HCT116 (cell line): ENCODE results near the gene BUB3. TPM values are rescaled to one million over a fixed set of nuclear protein-coding genes. Genes with fewer than 3 reads are reported as not detected.

ENCODE experiments used
- ATAC-seq: fragments of 200-7000 bp; cut with Tn5 transposase; 2 replicates; pipeline ENCODE4 v1.9.1; 2020; ENCODE audit warnings: mild to moderate bottlenecking, moderate library complexity
- BruUV-seq: library from RNA; stranded (reverse); fragments of 400-500 nt; replicated peaks from 2 replicates; lab custom pipeline; 2021; lab: Mats Ljungman, UMichigan
- CTCF ChIA-PET: fragments of 300-600 bp; sonication (Branson Sonifier 250); formaldehyde crosslinking; loops from one replicate; lab custom pipeline; 2021; ENCODE audit warnings: antibody characterized with exemption; lab: Charles Lee
- POLR2A ChIA-PET: fragments of 300-600, 350-600 bp; sonication (Branson Sonifier 250); formaldehyde crosslinking; loops from one replicate; lab custom pipeline; 2021; ENCODE audit warnings: antibody characterized with exemption; lab: Charles Lee
- RAD21 ChIA-PET, 2 experiments: fragments of 300-600 bp; sonication (Branson Sonifier 250); formaldehyde crosslinking; loops; one replicate each; lab custom pipeline; 2023; ENCODE audit warnings: low total read pairs in 2 of 2; ENCODE audit not compliant: uncharacterized antibody in 2 of 2, unreplicated experiment in 2 of 2, low non-redundant PET in 1 of 2; lab: Charles Lee
- DNase-seq: peaks from one replicate; pipeline ENCODE4 v3.0.0-alpha.2; 2010; ENCODE audit warnings: low read depth, low spot score
- H2AFZ ChIP-seq: fragments of 200-600 bp; shearing (Covaris generic), sonication (generic); 2 replicates; pipeline ENCODE4 v1.6.1; 2017; ENCODE audit warnings: low read depth, mixed run types, mixed read lengths, antibody characterized with exemption, low read length; ENCODE audit not compliant: poor library complexity, severe bottlenecking
- H3K27ac ChIP-seq: 2 replicates; pipeline ENCODE4 v1.5.1; 2012; ENCODE audit warnings: low read depth, low read length
- H3K27me3 ChIP-seq: fragments of 200-600 bp; sonication (generic); 2 replicates; pipeline ENCODE4 v1.6.1; 2016; ENCODE audit warnings: mixed run types, low read length, mixed read lengths; ENCODE audit not compliant: insufficient read depth
- H3K36me3 ChIP-seq, 2 experiments: fragments of 200-500 bp in 1 of 2; fragments of 200-600 bp in 1 of 2; sonication (Bioruptor generic) in 1 of 2; sonication (generic) in 1 of 2; 2 replicates each; pipeline versions ENCODE4 v1.5.1 to v1.6.1; 2014 to 2016; ENCODE audit warnings: low read length in 2 of 2, inconsistent platforms in 1 of 2, mixed read lengths in 1 of 2, mixed run types in 1 of 2; ENCODE audit not compliant: insufficient read depth in 2 of 2, control insufficient read depth in 1 of 2
- H3K4me1 ChIP-seq, 2 experiments: fragments of 200-600 bp in 1 of 2; sonication (generic) in 1 of 2; 2 replicates each; pipeline versions ENCODE4 v1.5.1 to v1.6.1; 2012 to 2017; ENCODE audit warnings: low read length in 2 of 2, inconsistent platforms in 1 of 2, mild to moderate bottlenecking in 1 of 2, mixed read lengths in 1 of 2, mixed run types in 1 of 2, moderate library complexity in 1 of 2; ENCODE audit not compliant: insufficient read depth in 2 of 2, control insufficient read depth in 1 of 2
- H3K4me2 ChIP-seq: fragments of 200-600 bp; sonication (generic); 2 replicates; pipeline ENCODE4 v1.6.1; 2017; ENCODE audit warnings: mixed run types, low read length, mixed read lengths
- H3K4me3 ChIP-seq, 2 experiments: fragments of 200-600 bp in 1 of 2; sonication (generic) in 1 of 2; replicated peaks in 1 of 2; 2 replicates each; pipeline ENCODE4 v1.5.1; 2011 to 2016; ENCODE audit warnings: low read length in 2 of 2, control low read depth in 1 of 2, low read depth in 1 of 2, mild to moderate bottlenecking in 1 of 2, mixed read lengths in 1 of 2, mixed run types in 1 of 2
- H3K79me2 ChIP-seq: fragments of 200-600 bp; sonication (generic); 2 replicates; pipeline ENCODE4 v1.6.1; 2017; ENCODE audit warnings: mild to moderate bottlenecking, mixed run types, low read length, moderate library complexity, mixed read lengths; ENCODE audit not compliant: insufficient read depth
- H3K9ac ChIP-seq: fragments of 200-600 bp; sonication (generic); 2 replicates; pipeline ENCODE4 v1.6.1; 2016; ENCODE audit warnings: low read length, mixed read lengths
- H3K9me2 ChIP-seq: fragments of 200-600 bp; sonication (generic), shearing (Covaris generic); 2 replicates; pipeline ENCODE4 v1.6.1; 2017; ENCODE audit warnings: mixed run types, mild to moderate bottlenecking, moderate library complexity; ENCODE audit not compliant: insufficient read depth
- H3K9me3 ChIP-seq, 2 experiments: fragments of 200-500 bp in 1 of 2; fragments of 200-600 bp in 1 of 2; sonication (Bioruptor generic) in 1 of 2; sonication (generic) in 1 of 2; 2 replicates each; pipeline ENCODE4 v1.6.1; 2014 to 2017; ENCODE audit warnings: low read length in 2 of 2, mixed read lengths in 2 of 2, inconsistent platforms in 1 of 2, low read depth in 1 of 2, mild to moderate bottlenecking in 1 of 2, mixed run types in 1 of 2, moderate library complexity in 1 of 2; ENCODE audit not compliant: control insufficient read depth in 1 of 2, insufficient read depth in 1 of 2
- H4K20me1 ChIP-seq: fragments of 200-600 bp; sonication (generic), shearing (Covaris generic); 2 replicates; pipeline ENCODE4 v1.6.1; 2017; ENCODE audit warnings: mixed run types, mild to moderate bottlenecking, moderate library complexity; ENCODE audit not compliant: insufficient read depth
- ATF3 ChIP-seq: IDR thresholded peaks from 2 replicates; pipeline ENCODE4 v1.6.1; 2012
- CBX3 ChIP-seq: IDR thresholded peaks from 2 replicates; pipeline ENCODE4 v1.6.1; 2012; ENCODE audit warnings: low read depth
- EGR1 ChIP-seq: IDR thresholded peaks from 2 replicates; pipeline ENCODE4 v1.6.1; 2012; ENCODE audit warnings: low read depth
- ELF1 ChIP-seq: IDR thresholded peaks from 2 replicates; pipeline ENCODE4 v1.6.1; 2012; ENCODE audit warnings: low read depth, borderline replicate concordance
- EZH2 ChIP-seq: fragments of 200-600 bp; sonication (generic); IDR thresholded peaks from 2 replicates; pipeline ENCODE4 v1.6.1; 2017; ENCODE audit warnings: antibody characterized with exemption, mixed run types
- FOSL1 ChIP-seq: IDR thresholded peaks from 2 replicates; pipeline ENCODE4 v1.6.1; 2012; ENCODE audit warnings: low read depth
- JUND ChIP-seq: IDR thresholded peaks from 2 replicates; pipeline ENCODE4 v1.6.1; 2012
- MAX ChIP-seq: IDR thresholded peaks from 2 replicates; pipeline ENCODE4 v1.6.1; 2012
- POLR2A ChIP-seq: IDR thresholded peaks from 2 replicates; pipeline ENCODE4 v1.7.0; 2011; ENCODE audit warnings: borderline replicate concordance; ENCODE audit not compliant: insufficient read depth, insufficient read length; ENCODE audit errors: extremely low read depth
- POLR2AphosphoS5 ChIP-seq: IDR thresholded peaks from 2 replicates; pipeline ENCODE4 v1.6.1; 2011; ENCODE audit warnings: mild to moderate bottlenecking, low read depth, low read length, moderate library complexity
- RAD21 ChIP-seq: IDR thresholded peaks from 2 replicates; pipeline ENCODE4 v1.6.1; 2012; ENCODE audit warnings: low read depth, mild to moderate bottlenecking
- TCF7L2 ChIP-seq: IDR thresholded peaks from 2 replicates; pipeline ENCODE4 v1.7.0; 2011; ENCODE audit warnings: borderline replicate concordance, inconsistent platforms; ENCODE audit not compliant: insufficient read depth, insufficient read length; ENCODE audit errors: extremely low read depth
- ZFX ChIP-seq: fragments of 450-650 bp; IDR thresholded peaks from 2 replicates; pipeline ENCODE4 v1.6.1; 2017
- intact Hi-C: fragments of 100-400 bp; cut with micrococcal nuclease; formaldehyde crosslinking; loops from 2 replicates; pipeline ENCODE4 v1.10.0; 2022
- total RNA-seq: library from RNA; stranded (reverse); gene quantifications from one replicate; pipeline ENCODE4 v1.2.1, GENCODE V29; 2021; ENCODE audit not compliant: unreplicated experiment
- TF ChIP-seq, protein P1 (sequence below): IDR thresholded peaks from 2 replicates; pipeline ENCODE4 v1.6.1; 2011; ENCODE audit warnings: mild to moderate bottlenecking, low read length, moderate library complexity; ENCODE audit not compliant: insufficient replicate concordance; ENCODE audit errors: extremely low read depth

Gene BUB3
- total RNA-seq, 1 experiment from 2014 or later, result 271 TPM

GRCh38 chr10:123119081-123119480 is 35.1 kb upstream of the BUB3 start:
- TF ChIP-seq CBX3 (no peak), ELF1 (no peak), EZH2 (no peak), ZFX (no peak), JUND (no peak), POLR2AphosphoS5 (no peak), ATF3 (no peak), RAD21 (no peak), EGR1 (no peak), POLR2A (no peak), FOSL1 (no peak), TCF7L2 (no peak), MAX (no peak)
- TF ChIP-seq, protein P1, sequence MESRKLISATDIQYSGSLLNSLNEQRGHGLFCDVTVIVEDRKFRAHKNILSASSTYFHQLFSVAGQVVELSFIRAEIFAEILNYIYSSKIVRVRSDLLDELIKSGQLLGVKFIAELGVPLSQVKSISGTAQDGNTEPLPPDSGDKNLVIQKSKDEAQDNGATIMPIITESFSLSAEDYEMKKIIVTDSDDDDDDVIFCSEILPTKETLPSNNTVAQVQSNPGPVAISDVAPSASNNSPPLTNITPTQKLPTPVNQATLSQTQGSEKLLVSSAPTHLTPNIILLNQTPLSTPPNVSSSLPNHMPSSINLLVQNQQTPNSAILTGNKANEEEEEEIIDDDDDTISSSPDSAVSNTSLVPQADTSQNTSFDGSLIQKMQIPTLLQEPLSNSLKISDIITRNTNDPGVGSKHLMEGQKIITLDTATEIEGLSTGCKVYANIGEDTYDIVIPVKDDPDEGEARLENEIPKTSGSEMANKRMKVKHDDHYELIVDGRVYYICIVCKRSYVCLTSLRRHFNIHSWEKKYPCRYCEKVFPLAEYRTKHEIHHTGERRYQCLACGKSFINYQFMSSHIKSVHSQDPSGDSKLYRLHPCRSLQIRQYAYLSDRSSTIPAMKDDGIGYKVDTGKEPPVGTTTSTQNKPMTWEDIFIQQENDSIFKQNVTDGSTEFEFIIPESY, result no peak
- ChIA-PET CTCF (no interaction called here), RAD21 (no interaction called here), POLR2A (no interaction called here)
- Histone ChIP-seq H3K9ac (no peak overlapping the region), H3K27me3 (no peaks in the 10 kb centered on the region), H3K4me3 (no peak overlapping the region), H3K9me3 (no peaks in the 10 kb centered on the region), H3K36me3 (no peaks in the 10 kb centered on the region), H4K20me1 (no peaks in the 10 kb centered on the region), H2AFZ (no peak overlapping the region), H3K9me2 (no peaks in the 10 kb centered on the region), H3K4me2 (no peak overlapping the region), H3K27ac (no peak overlapping the region), H3K79me2 (no peaks in the 10 kb centered on the region), H3K4me1 (no peaks in the 10 kb centered on the region)
- ATAC-seq (no peak), DNase-seq (no peak)
- no TSS peak for BruUV-seq
- intact Hi-C loops, result no loop called here
